Natural killer cell treated with Interleukin-12 subunit alpha and Interleukin-12 subunit beta and Interleukin-15 and Interleukin-18, amount 100 ng/mL, for 72 hours (primary cell): Measurements from ENCODE around the gene HLA-C. TPM values are rescaled to one million over a fixed set of nuclear protein-coding genes. Genes with fewer than 3 reads are reported as not detected.

Source experiments
- total RNA-seq, 2 donors: library from RNA; stranded (reverse); gene quantifications; one replicate each; pipeline ENCODE4 v1.2.3, GENCODE V29; 2022

HLA-C gene
- total RNA-seq, 2 donors from 2014 or later = 1,205 to 1,894 TPM

Other genes starting within 250 kb of the HLA-C start
- not detected for gene C6orf15, start 159.5 kb downstream of the HLA-C start, total RNA-seq
- gene PSORS1C1, start 157.3 kb downstream of the HLA-C start, total RNA-seq = not detected
- gene CDSN, start 151.6 kb downstream of the HLA-C start, total RNA-seq = not detected
- not detected for gene PSORS1C2, start 133.0 kb downstream of the HLA-C start, total RNA-seq
- 10 to 100 TPM; 29.2 to 54.1 TPM for gene CCHCR1, start 114.3 kb downstream of the HLA-C start, total RNA-seq
- gene TCF19, start 113.5 kb downstream of the HLA-C start, total RNA-seq = 10 to 100 TPM; 59.0 to 96.5 TPM
- gene POU5F1, start 101.4 kb downstream of the HLA-C start, total RNA-seq = under 1 TPM in 1 of 2 donors, not detected in 1; 0.21 TPM
- 1,000 to 10,000 TPM; 3,852 to 7,384 TPM for gene HLA-B, start 85.1 kb upstream of the HLA-C start, total RNA-seq
- gene MICA, start 131.5 kb upstream of the HLA-C start, total RNA-seq = 10 to 100 TPM; 14.2 to 16.9 TPM
- gene MICB, start 226.1 kb upstream of the HLA-C start, total RNA-seq = 10 to 100 TPM; 34.9 to 37.4 TPM